CD4-positive, alpha-beta T cell treated with Interleukin-2 at 100 ng/mL for 4 hours (primary cell): ENCODE measurements around the gene CRACDL.

Experiments
- DNase-seq: peaks from one replicate; pipeline ENCODE4 v3.0.0-alpha.2; 2020; ENCODE audit warnings: low spot score

Gene CRACDL

DNA sequence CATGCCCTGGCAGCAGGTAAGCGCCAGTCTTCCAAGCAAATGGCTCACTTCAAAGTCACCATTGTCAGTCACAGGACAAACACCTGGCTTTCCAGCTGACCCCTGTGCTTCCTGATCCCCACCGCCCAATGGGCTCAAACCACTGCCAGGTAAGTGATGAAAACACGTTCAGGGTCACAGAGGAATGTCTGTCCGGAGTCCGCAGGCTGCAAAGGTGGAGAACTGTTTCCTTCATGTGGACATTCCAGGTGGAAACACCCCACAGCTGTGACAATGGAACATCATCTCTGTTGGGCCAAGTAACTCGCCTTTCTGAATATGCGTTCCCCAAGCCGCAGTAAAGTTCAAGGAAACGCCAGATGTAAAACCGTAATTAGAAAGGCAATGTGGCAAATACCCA is 86.0 kb downstream of the CRACDL start:
- no peak for DNase-seq

- no peak for DNase-seq
Observed at GRCh38 chr2:98849113-98849512, 86.9 kb downstream of the CRACDL start.

GRCh38 chr2:98847853-98848252 is 88.2 kb downstream of the CRACDL start:
- DNase-seq: no peak

DNA sequence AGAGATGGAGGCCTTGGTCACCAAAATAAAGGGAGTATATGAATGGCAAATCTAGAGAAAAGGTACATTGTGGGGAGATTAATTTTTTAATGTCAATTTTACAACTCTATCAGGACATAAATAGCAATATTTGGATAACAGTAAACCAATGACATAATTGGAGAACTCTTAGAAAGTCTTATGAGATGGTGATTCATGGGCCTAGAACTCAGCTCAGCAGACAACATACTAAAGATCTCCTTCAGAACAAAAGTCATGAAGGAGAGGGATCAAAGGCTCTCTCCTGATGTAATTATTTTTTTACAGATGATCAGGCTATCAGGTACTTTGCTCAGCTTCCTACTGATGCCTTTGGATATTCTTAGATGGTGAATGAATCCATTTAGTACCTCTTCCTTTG is 90.0 kb downstream of the CRACDL start:
- no peak for DNase-seq

- DNase-seq: no peak
Observed at GRCh38 chr2:98842136-98842535, 93.9 kb downstream of the CRACDL start.

DNA sequence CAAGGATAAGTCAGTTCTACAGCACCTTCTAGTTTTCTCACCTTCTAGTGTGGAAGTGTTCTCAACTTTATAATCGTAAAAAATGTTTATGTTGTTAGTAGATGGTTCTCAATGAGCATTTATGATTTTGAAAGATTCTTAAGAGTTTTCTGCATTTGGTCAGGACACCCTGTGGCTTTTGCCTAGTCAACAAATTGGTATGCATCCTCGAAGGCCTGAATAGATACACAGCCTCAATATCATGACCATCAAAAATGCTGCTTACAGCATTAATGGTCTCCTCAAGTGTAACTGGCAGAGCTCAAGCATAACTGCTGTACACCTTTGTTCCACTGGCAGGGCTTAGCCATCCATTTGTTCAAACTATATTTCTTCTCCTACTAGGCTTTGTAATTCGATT is 96.7 kb downstream of the CRACDL start:
- DNase-seq: no peak

- DNase-seq: peak; percentile 83
Observed at GRCh38 chr2:98835831-98836385, 100.1 kb downstream of the CRACDL start.

DNA sequence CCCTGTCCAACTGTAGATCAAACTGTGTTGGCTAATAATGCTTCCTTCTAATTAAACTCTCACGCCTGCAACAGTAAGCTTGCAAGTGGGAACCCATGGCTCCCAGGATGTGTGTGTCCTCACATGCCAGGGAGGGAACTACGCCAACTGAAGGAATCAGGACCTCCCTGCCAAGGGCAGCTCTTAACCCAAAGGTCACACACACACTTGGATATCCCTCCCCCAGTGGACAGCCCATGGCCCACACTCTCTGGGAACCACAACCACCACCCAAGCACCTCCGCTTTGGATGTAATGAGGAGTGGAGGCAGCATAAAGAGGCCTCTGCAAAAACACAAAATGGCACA is 102.1 kb downstream of the CRACDL start:
- no peak for DNase-seq

DNA sequence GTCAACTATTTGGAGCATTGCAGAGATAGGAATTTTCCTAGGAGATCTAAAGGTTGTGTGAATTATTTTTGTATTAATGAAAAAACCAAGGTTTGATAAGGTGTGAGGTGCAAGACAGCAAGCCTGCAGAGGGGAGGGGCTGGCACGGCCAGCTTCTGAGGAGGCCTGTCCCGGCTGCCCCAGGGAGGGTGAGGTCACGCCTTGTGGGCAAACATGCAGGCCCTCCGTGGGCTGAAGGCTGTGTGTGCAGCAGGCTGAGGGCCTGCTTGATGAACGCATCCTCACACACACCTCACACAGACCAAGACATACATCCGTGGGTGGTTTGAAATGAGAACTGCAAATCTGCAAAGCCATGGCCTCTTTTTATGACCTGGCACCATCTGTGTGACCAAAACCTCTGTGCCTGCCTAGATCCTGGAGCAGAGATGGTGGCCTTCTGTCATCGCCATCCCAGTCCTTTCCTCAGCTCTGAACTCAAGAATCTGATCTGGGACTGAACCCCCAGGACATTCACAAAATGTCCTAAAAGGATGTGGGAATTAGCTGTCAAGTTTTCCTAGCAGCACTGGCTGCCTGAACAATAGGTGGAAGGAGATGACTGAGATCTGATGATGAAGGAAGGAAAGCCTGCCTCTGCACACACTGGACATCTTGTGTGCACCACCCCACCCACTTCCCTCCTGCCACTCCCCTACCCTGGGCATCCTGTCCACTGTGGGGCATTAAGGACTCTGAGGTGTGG is 102.7 kb downstream of the CRACDL start:
- DNase-seq: peak; percentile 37

- DNase-seq: no peak
Observed at GRCh38 chr2:98832172-98832571, 103.9 kb downstream of the CRACDL start.

DNA sequence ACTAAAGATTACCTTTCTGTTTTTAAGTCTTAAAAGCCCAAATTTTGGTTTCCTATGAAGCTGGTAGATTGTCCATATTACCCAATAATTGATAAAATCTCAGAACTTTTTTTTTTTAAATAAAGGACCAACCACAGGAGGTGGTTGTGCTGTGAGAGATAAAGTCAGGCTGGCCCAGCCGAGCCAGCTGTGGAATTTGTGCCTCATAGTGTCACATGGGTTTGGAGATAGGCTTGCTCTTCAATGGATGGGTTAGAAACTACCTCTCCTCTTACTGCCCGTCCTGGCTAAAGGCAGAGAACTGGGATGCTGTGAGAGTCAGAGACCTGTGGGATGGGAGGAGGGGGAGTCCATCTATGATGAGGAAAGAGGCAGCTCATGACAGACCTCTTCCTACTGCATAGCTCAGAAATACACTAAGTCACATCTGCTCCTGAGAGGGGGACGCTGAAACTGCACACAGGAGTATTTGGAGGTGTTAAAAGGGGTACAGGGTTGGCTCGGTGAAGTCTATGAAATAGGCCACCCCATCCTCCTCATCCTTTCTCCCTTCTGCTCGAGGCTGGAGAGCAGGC is 105.4 kb downstream of the CRACDL start:
- DNase-seq: no peak

GRCh38 chr2:98829581-98830270 is 106.3 kb downstream of the CRACDL start:
- DNase-seq: no peak

DNA sequence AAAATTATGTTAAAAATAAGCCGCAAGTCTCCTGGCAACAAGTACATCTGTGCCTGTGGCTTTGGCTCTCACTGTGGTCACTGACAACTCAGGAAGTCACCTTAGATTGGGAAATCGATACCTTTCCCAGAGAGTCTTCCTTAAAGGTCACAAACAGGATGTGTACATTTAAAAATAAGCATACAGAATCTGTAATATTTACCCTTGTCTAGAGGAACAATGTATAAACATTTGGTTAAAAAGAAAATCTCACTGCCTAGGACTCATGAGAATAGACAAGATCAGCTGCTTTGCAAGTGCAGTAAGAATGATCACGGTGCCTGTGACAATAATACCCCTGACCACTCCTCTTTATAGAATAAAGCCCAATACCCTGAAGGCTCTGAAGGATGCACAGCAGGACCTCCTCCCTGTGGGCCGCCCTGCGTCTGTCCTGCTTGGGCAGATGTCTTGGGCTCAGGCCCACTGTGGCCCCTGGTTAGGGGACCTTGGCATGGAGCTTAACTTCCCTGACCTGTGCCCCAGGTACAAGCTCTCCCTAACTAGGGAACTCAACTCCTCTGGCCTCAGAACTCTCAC is 107.1 kb downstream of the CRACDL start:
- peak; percentile 56 for DNase-seq

DNA sequence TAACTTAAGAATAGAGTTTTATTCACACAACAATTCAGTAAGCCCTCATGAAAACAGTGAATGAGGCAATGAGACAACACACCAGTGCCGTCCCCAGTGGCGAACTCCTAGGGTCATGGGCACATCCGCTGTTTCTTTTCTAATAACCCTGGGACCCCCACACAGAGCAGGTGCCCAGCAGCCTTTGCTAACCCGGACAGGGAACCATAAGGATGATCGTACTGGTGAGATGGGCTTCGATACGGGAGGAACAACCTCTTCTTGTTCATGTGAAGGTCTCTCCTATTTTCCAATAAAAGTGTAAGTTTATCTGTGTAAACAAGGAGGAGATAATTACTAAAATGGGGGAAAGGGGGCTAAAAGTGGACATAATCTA is 107.7 kb downstream of the CRACDL start:
- no peak for DNase-seq

- DNase-seq: no peak
Observed at GRCh38 chr2:98827625-98828368, 108.2 kb downstream of the CRACDL start.

DNA sequence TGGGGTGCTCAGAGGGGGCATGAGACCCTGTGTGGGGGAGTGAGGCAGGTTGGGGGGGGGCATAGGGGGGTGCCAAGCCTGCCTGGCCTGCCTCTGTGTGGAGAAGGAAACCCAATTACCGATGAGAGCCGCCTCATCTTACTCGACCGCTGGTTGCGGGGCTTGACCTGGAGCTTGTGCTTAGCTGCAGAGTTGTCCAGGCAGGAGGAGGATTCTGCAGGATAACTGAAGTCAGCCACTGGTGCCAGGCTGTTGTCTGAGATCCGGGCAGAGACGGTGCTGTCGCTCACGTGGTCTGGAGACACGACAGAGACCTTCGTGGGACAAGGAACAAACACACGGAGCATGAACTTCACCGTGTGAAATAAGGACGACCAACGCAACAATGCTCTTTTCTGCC is 109.2 kb downstream of the CRACDL start:
- DNase-seq: no peak

- DNase-seq: no peak
Observed at GRCh38 chr2:98825858-98826257, 110.2 kb downstream of the CRACDL start.

- no peak for DNase-seq
Observed at GRCh38 chr2:98825404-98825803, 110.6 kb downstream of the CRACDL start.

GRCh38 chr2:98825020-98825350 is 111.0 kb downstream of the CRACDL start:
- DNase-seq: no peak

- no peak for DNase-seq
Observed at GRCh38 chr2:98824256-98825019, 111.6 kb downstream of the CRACDL start.
